ENCODE measurements around the gene MSN. TPM values are rescaled to one million over a fixed set of nuclear protein-coding genes. Genes with fewer than 3 reads are reported as not detected.

The MSN gene
- polyA plus RNA-seq, 1 donor (not counting 4 experiments of a cell fraction or from before 2014, with no cell fraction given): 421 TPM

DNA sequence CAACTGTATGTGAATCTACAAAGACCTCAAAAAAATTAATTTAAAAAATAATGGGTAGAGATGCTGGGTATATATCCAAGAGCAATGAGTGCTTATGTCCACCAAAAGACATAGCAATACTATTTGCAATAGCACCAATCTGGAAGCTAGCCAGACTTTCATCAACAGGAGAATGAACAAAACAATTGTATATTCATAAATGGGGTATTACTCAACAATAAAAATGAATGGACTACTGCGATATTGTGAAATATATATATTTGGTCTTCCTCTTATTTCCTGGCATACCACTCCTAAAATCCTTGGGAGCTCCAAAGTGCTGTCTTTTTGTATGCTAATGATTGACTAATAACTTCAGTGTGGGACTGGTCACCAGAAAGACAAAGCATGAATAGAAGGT is 77.5 kb downstream of the MSN start:
- no peak for FAIRE-seq
- TF ChIP-seq, protein P1, sequence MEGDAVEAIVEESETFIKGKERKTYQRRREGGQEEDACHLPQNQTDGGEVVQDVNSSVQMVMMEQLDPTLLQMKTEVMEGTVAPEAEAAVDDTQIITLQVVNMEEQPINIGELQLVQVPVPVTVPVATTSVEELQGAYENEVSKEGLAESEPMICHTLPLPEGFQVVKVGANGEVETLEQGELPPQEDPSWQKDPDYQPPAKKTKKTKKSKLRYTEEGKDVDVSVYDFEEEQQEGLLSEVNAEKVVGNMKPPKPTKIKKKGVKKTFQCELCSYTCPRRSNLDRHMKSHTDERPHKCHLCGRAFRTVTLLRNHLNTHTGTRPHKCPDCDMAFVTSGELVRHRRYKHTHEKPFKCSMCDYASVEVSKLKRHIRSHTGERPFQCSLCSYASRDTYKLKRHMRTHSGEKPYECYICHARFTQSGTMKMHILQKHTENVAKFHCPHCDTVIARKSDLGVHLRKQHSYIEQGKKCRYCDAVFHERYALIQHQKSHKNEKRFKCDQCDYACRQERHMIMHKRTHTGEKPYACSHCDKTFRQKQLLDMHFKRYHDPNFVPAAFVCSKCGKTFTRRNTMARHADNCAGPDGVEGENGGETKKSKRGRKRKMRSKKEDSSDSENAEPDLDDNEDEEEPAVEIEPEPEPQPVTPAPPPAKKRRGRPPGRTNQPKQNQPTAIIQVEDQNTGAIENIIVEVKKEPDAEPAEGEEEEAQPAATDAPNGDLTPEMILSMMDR (optimal IDR thresholded peaks at IDR 0.05 in 1 of 3, IDR thresholded peaks at IDR 0.05 in 1 of 3, conservative IDR thresholded peaks at IDR 0.05 in 1 of 3; ENCODE audit: extremely low read depth in 1 of 3, insufficient read depth in 2 of 3, low read length in 3 of 3): no peak
- no peak for TF ChIP-seq EZH2 (IDR thresholded peaks at IDR 0.05; ENCODE audit: low read length)

DNA sequence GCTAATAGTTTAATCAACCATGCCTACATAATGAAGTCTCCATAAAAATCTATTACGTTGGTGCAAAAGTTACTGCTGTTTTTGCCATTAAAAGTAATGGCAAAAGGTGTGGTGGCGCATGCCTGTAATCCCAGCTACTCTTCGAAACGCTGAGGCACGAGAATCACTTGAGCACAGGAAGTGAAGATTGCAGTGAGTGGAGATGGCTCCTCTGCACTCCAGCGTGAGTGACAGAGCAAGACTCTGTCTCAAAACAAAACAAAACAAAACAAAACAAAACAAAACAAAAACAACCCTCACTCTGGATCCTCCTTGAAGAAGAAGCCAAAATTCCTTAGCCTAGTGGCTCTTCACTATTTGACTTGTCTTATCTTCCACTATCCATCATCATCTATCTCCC is 78.0 kb downstream of the MSN start:
- H3K27ac ChIP-seq (ENCODE audit: control insufficient read depth, insufficient read depth, low read length): no peak overlapping the region
- FAIRE-seq (no peak), DNase-seq (ENCODE audit: low read depth, low spot score) (no peak)
- H4K20me1 ChIP-seq (ENCODE audit: control insufficient read depth, extremely low read depth, insufficient read depth, low read length): no peaks in the 10 kb centered on the region
- H3K9ac ChIP-seq (ENCODE audit: control insufficient read depth, extremely low read depth, insufficient read depth, low read length): no peak overlapping the region
- no peak overlapping the region for H3K4me2 ChIP-seq (ENCODE audit: control insufficient read depth, extremely low read depth, insufficient read depth, low read depth, low read length)
- H3K36me3 ChIP-seq (ENCODE audit: control insufficient read depth in 2 of 2, extremely low read depth in 1 of 2, insufficient read depth in 2 of 2, low read length in 2 of 2): peaks cover 0 to 4% of the 10 kb centered on the region in 2 experiments
- no peak overlapping the region for H2AFZ ChIP-seq (ENCODE audit: control insufficient read depth, low read length)
- H3K79me2 ChIP-seq (ENCODE audit: control insufficient read depth, insufficient read depth, low read length): no peaks in the 10 kb centered on the region
- no peaks in the 10 kb centered on the region for H3K27me3 ChIP-seq (ENCODE audit: control insufficient read depth, extremely low read depth, insufficient read depth, low read length)
- no peak for TF ChIP-seq EZH2 (IDR thresholded peaks at IDR 0.05; ENCODE audit: low read length)
- TF ChIP-seq, protein P1 (optimal IDR thresholded peaks at IDR 0.05 in 1 of 3, IDR thresholded peaks at IDR 0.05 in 1 of 3, conservative IDR thresholded peaks at IDR 0.05 in 1 of 3; ENCODE audit: extremely low read depth in 1 of 3, insufficient read depth in 2 of 3, low read length in 3 of 3): no peak
- dilution Hi-C loops (cut with MboI; ENCODE audit: extremely low pct_ligation_motif_present, low sequenced_read_pairs): no loop called here
- no peaks in the 10 kb centered on the region for H3K9me1 ChIP-seq (ENCODE audit: control insufficient read depth, extremely low read depth, insufficient read depth, low read length)
- no peaks in the 10 kb centered on the region for H3K9me3 ChIP-seq (ENCODE audit: control insufficient read depth, low read depth, low read length)
- no peak overlapping the region for H3K4me3 ChIP-seq (ENCODE audit: control insufficient read depth in 2 of 3, extremely low read depth in 1 of 3, insufficient read depth in 2 of 3, low read depth in 1 of 3, low read length in 3 of 3)
- H3K4me1 ChIP-seq (ENCODE audit: control insufficient read depth, extremely low read depth, insufficient read depth, low read length): peaks cover 12% of the 10 kb centered on the region

More for the DNA sequence above, 77.5 kb downstream of the MSN start:
- Histone ChIP-seq H4K20me1 (ENCODE audit: control insufficient read depth, extremely low read depth, insufficient read depth, low read length) (no peaks in the 10 kb centered on the region), H3K4me1 (ENCODE audit: control insufficient read depth, extremely low read depth, insufficient read depth, low read length) (peaks cover 12% of the 10 kb centered on the region), H3K9me3 (ENCODE audit: control insufficient read depth, low read depth, low read length) (no peaks in the 10 kb centered on the region), H3K79me2 (ENCODE audit: control insufficient read depth, insufficient read depth, low read length) (no peaks in the 10 kb centered on the region), H3K27me3 (ENCODE audit: control insufficient read depth, extremely low read depth, insufficient read depth, low read length) (no peaks in the 10 kb centered on the region), H3K4me3 (ENCODE audit: control insufficient read depth in 2 of 3, extremely low read depth in 1 of 3, insufficient read depth in 2 of 3, low read depth in 1 of 3, low read length in 3 of 3) (no peak overlapping the region), H2AFZ (ENCODE audit: control insufficient read depth, low read length) (no peak overlapping the region), H3K36me3 (ENCODE audit: control insufficient read depth in 2 of 2, extremely low read depth in 1 of 2, insufficient read depth in 2 of 2, low read length in 2 of 2) (peaks cover 0 to 9% of the 10 kb centered on the region in 2 experiments), H3K4me2 (ENCODE audit: control insufficient read depth, extremely low read depth, insufficient read depth, low read depth, low read length) (no peak overlapping the region), H3K9me1 (ENCODE audit: control insufficient read depth, extremely low read depth, insufficient read depth, low read length) (no peaks in the 10 kb centered on the region), H3K27ac (ENCODE audit: control insufficient read depth, insufficient read depth, low read length) (no peak overlapping the region), H3K9ac (ENCODE audit: control insufficient read depth, extremely low read depth, insufficient read depth, low read length) (no peak overlapping the region)
- dilution Hi-C loops (cut with MboI; ENCODE audit: extremely low pct_ligation_motif_present, low sequenced_read_pairs): no loop called here
- no peak for DNase-seq (ENCODE audit: low read depth, low spot score)

Measured in keratinocyte (primary cell).